H1 (cell line): ENCODE results near the gene APOC3. TPM values are rescaled to one million over a fixed set of nuclear protein-coding genes. Genes with fewer than 3 reads are reported as not detected.

Experiments
- CTCF ChIA-PET: fragments of 300-600 bp; sonication (Branson Sonifier 250); formaldehyde crosslinking; loops from one replicate; lab custom pipeline; 2021; ENCODE audit not compliant: partially characterized antibody; lab: Charles Lee
- POLR2A ChIA-PET: fragments of 300-600 bp; sonication (Branson Sonifier 250); formaldehyde crosslinking; loops from one replicate; lab custom pipeline; 2021; ENCODE audit warnings: inconsistent platforms; ENCODE audit not compliant: partially characterized antibody; lab: Charles Lee
- DNase-seq, 2 experiments: peaks; one replicate each; pipeline versions ENCODE4 v3.0.0 to v3.0.0-alpha.2; 2010 to 2022; ENCODE audit warnings: low spot score in 2 of 2, low read depth in 1 of 2, mixed read lengths in 1 of 2
- FAIRE-seq: peaks from 2 replicates; lab custom pipeline; 2011; peaks lifted over from hg19 to GRCh38; lab: Jason Lieb, UNC
- H2AFZ ChIP-seq: 2 replicates; pipeline ENCODE4 v1.8.1; 2012; ENCODE audit warnings: low read length, inconsistent platforms
- H2AK5ac ChIP-seq: 2 replicates; pipeline ENCODE4 v1.6.1; 2013; ENCODE audit warnings: low read depth, low read length
- H2BK120ac ChIP-seq: replicated peaks from 2 replicates; pipeline ENCODE3; 2013; ENCODE audit warnings: low read depth, low read length, inconsistent platforms
- H2BK12ac ChIP-seq: 2 replicates; pipeline ENCODE4 v1.6.1; 2013; ENCODE audit warnings: low read depth, low read length
- H2BK15ac ChIP-seq: 2 replicates; pipeline ENCODE4 v1.6.1; 2013; ENCODE audit warnings: low read length
- H2BK20ac ChIP-seq: 2 replicates; pipeline ENCODE4 v1.6.1; 2013; ENCODE audit warnings: low read length
- H2BK5ac ChIP-seq: 2 replicates; pipeline ENCODE4 v1.6.1; 2013; ENCODE audit warnings: low read depth, low read length
- H3K14ac ChIP-seq: 2 replicates; pipeline ENCODE4 v1.6.1; 2013; ENCODE audit warnings: inconsistent platforms; ENCODE audit not compliant: insufficient read length
- H3K18ac ChIP-seq: 2 replicates; pipeline ENCODE4 v1.6.1; 2013; ENCODE audit warnings: low read length; ENCODE audit errors: extremely low read depth
- H3K23ac ChIP-seq: 2 replicates; pipeline ENCODE4 v1.6.1; 2013; ENCODE audit warnings: inconsistent platforms; ENCODE audit not compliant: insufficient read length
- H3K23me2 ChIP-seq: 2 replicates; pipeline ENCODE4 v1.6.1; 2013; ENCODE audit warnings: low read depth, low read length
- H3K27ac ChIP-seq: 2 replicates; pipeline ENCODE4 v1.6.1; 2011; ENCODE audit warnings: low read depth, low read length, inconsistent platforms
- H3K27me3 ChIP-seq, 4 experiments: replicated peaks in 1 of 4; 1 replicate in 1 of 4; 2 replicates in 3 of 4; pipeline versions ENCODE4 v1.6.1 to v1.8.1; 2011 to 2013; ENCODE audit warnings: low read length in 3 of 4, mild to moderate bottlenecking in 3 of 4, inconsistent platforms in 2 of 4, mixed read lengths in 2 of 4, moderate library complexity in 1 of 4; ENCODE audit not compliant: control insufficient read depth in 3 of 4, insufficient read depth in 3 of 4; ENCODE audit errors: extremely low read depth in 1 of 4
- H3K36me3 ChIP-seq, 4 experiments: 2 replicates each; pipeline versions ENCODE4 v1.6.1 to v1.8.1; 2011 to 2013; ENCODE audit warnings: mild to moderate bottlenecking in 4 of 4, low read length in 3 of 4, moderate library complexity in 2 of 4, control low read depth in 1 of 4, inconsistent platforms in 1 of 4; ENCODE audit not compliant: insufficient read depth in 4 of 4, control insufficient read depth in 2 of 4
- H3K4ac ChIP-seq: replicated peaks from 2 replicates; pipeline ENCODE3; 2013; ENCODE audit warnings: low read length, low read depth, mixed read lengths, inconsistent platforms; ENCODE audit not compliant: insufficient read length
- H3K4me1 ChIP-seq, 4 experiments: replicated peaks in 1 of 4; 1 replicate in 1 of 4; 2 replicates in 3 of 4; pipeline versions ENCODE4 v1.6.1 to v1.8.1; 2011 to 2013; ENCODE audit warnings: low read length in 3 of 4, inconsistent platforms in 2 of 4, mixed read lengths in 1 of 4; ENCODE audit not compliant: insufficient read depth in 4 of 4, control insufficient read depth in 3 of 4
- H3K4me2 ChIP-seq, 2 experiments: 2 replicates each; pipeline versions ENCODE4 v1.6.1 to v1.8.1; 2011 to 2013; ENCODE audit warnings: low read depth in 2 of 2, low read length in 2 of 2, control low read depth in 1 of 2, inconsistent platforms in 1 of 2, mild to moderate bottlenecking in 1 of 2; ENCODE audit not compliant: insufficient read depth in 1 of 2
- H3K4me3 ChIP-seq, 4 experiments: fragments of 200-600, 300-600 bp in 1 of 4; sonication (generic), shearing (Covaris generic), sonication (Bioruptor Twin) in 1 of 4; 2 replicates each; pipeline versions ENCODE4 v1.5.1 to v1.8.1; 2011 to 2016; ENCODE audit warnings: low read length in 4 of 4, low read depth in 3 of 4, control low read depth in 2 of 4, inconsistent platforms in 2 of 4, mild to moderate bottlenecking in 2 of 4, mixed read lengths in 1 of 4, moderate library complexity in 1 of 4; ENCODE audit not compliant: insufficient read depth in 2 of 4; ENCODE audit errors: extremely low read depth in 1 of 4
- H3K56ac ChIP-seq: replicated peaks from 2 replicates; pipeline ENCODE3; 2013; ENCODE audit warnings: low read depth, mild to moderate bottlenecking, mixed read lengths, low read length, inconsistent platforms; ENCODE audit not compliant: insufficient read length
- H3K79me1 ChIP-seq: 2 replicates; pipeline ENCODE4 v1.6.1; 2013; ENCODE audit warnings: low read depth, low read length, control low read depth
- H3K79me2 ChIP-seq, 2 experiments: 2 replicates each; pipeline versions ENCODE4 v1.6.1 to v1.8.1; 2012 to 2013; ENCODE audit warnings: low read length in 2 of 2, mild to moderate bottlenecking in 2 of 2, inconsistent platforms in 1 of 2; ENCODE audit not compliant: insufficient read depth in 2 of 2, control insufficient read depth in 1 of 2
- H3K9ac ChIP-seq, 4 experiments: replicated peaks in 1 of 4; 1 replicate in 1 of 4; 2 replicates in 3 of 4; pipeline versions ENCODE4 v1.6.1 to v1.8.1; 2011 to 2013; ENCODE audit warnings: low read depth in 3 of 4, low read length in 3 of 4, control low read depth in 2 of 4, mild to moderate bottlenecking in 2 of 4, moderate library complexity in 2 of 4, inconsistent platforms in 1 of 4; ENCODE audit errors: extremely low read depth in 1 of 4
- H3K9me3 ChIP-seq, 2 experiments: 2 replicates each; pipeline versions ENCODE4 v1.6.1 to v1.8.1; 2012 to 2013; ENCODE audit warnings: mild to moderate bottlenecking in 2 of 2, moderate library complexity in 2 of 2, control low read depth in 1 of 2, inconsistent platforms in 1 of 2, low read depth in 1 of 2, low read length in 1 of 2, mixed read lengths in 1 of 2; ENCODE audit not compliant: insufficient read depth in 2 of 2
- H4K20me1 ChIP-seq, 2 experiments: replicated peaks in 1 of 2; 2 replicates each; pipeline versions ENCODE3 to v1.8.1; 2011 to 2013; ENCODE audit warnings: inconsistent platforms in 2 of 2, low read length in 2 of 2, mild to moderate bottlenecking in 1 of 2; ENCODE audit not compliant: insufficient read depth in 2 of 2, control insufficient read depth in 1 of 2
- H4K5ac ChIP-seq: 2 replicates; pipeline ENCODE4 v1.6.1; 2013; ENCODE audit warnings: low read length, low read depth, mixed read lengths, inconsistent platforms; ENCODE audit not compliant: insufficient read length
- H4K8ac ChIP-seq: 2 replicates; pipeline ENCODE4 v1.8.0; 2013; ENCODE audit warnings: mild to moderate bottlenecking, moderate library complexity, low read length, inconsistent platforms; ENCODE audit not compliant: insufficient read depth; ENCODE audit errors: extremely low read depth
- H4K91ac ChIP-seq: replicated peaks from 2 replicates; pipeline ENCODE3; 2013; ENCODE audit warnings: low read length, mixed read lengths, inconsistent platforms; ENCODE audit not compliant: insufficient read length
- RAD21 ChIP-seq, 2 experiments: IDR thresholded peaks in 1 of 2; conservative IDR thresholded peaks in 1 of 2; 2 replicates each; pipeline ENCODE4 v1.6.1; 2011; ENCODE audit warnings: low read depth in 2 of 2, low read length in 2 of 2, improper control_type of control experiment in 1 of 2, inconsistent platforms in 1 of 2, mild to moderate bottlenecking in 1 of 2, moderate library complexity in 1 of 2
- YY1 ChIP-seq: IDR thresholded peaks from 2 replicates; pipeline ENCODE4 v1.6.1; 2011; ENCODE audit warnings: low read depth, mild to moderate bottlenecking, low read length
- WGBS, 2 experiments: shearing (Covaris generic) in 1 of 2; methylation state at CpG; one replicate each; pipeline versions ENCODE4 v1.1.6 to v1.1.7; 2013 to 2015; ENCODE audit warnings: low lambda C conversion rate in 2 of 2, mixed read lengths in 2 of 2, inconsistent platforms in 1 of 2, low coverage in 1 of 2, missing lambda C conversion rate in 1 of 2; ENCODE audit not compliant: insufficient replicate concordance in 2 of 2, insufficient coverage in 1 of 2, insufficient read length in 1 of 2; ENCODE audit errors: extremely low coverage in 1 of 2, missing lambda C conversion rate in 1 of 2; 5-methylcytosine and 5-hydroxymethylcytosine counted together
- polyA plus RNA-seq, 7 experiments: library from polyadenylated mRNA; depleted of rRNA in 3 of 7; stranded (reverse) in 5 of 7; unstranded in 2 of 7; fragments of >200 nt in 5 of 7; fragments of 200-250 nt in 2 of 7; gene quantifications; 1 replicate in 5 of 7; 2 replicates in 1 of 7; 4 replicates in 1 of 7; pipeline versions ENCODE4 v1.2.1 to v1.2.3, GENCODE V29; 2011 to 2013; ENCODE audit warnings: missing spikeins in 2 of 7, mixed read lengths in 2 of 7
- total RNA-seq: library from RNA; stranded (reverse); fragmentation: NEBNext Ultra II Directional; extraction: Animal tissue kit (Norgen Biotek cat#: 25700); gene quantifications from 2 replicates; pipeline ENCODE4 v1.2.1, GENCODE V29; 2021

The APOC3 gene
- total and polyA plus RNA-seq, 2 of the 8 experiments (the other 6 are each of a cell fraction or from before 2014, with no cell fraction given): not detected

DNA sequence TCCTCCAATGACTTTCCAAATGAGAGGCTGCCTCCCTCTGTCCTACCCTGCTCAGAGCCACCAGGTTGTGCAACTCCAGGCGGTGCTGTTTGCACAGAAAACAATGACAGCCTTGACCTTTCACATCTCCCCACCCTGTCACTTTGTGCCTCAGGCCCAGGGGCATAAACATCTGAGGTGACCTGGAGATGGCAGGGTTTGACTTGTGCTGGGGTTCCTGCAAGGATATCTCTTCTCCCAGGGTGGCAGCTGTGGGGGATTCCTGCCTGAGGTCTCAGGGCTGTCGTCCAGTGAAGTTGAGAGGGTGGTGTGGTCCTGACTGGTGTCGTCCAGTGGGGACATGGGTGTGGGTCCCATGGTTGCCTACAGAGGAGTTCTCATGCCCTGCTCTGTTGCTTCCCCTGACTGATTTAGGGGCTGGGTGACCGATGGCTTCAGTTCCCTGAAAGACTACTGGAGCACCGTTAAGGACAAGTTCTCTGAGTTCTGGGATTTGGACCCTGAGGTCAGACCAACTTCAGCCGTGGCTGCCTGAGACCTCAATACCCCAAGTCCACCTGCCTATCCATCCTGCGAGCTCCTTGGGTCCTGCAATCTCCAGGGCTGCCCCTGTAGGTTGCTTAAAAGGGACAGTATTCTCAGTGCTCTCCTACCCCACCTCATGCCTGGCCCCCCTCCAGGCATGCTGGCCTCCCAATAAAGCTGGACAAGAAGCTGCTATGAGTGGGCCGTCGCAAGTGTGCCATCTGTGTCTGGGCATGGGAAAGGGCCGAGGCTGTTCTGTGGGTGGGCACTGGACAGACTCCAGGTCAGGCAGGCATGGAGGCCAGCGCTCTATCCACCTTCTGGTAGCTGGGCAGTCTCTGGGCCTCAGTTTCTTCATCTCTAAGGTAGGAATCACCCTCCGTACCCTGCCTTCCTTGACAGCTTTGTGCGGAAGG lies 2.9 kb downstream of the APOC3 start:
- no peak overlapping the region for H3K14ac ChIP-seq
- no peaks in the 10 kb centered on the region for H3K79me2 ChIP-seq
- no peak overlapping the region for H3K9ac ChIP-seq
- 0 out of 2 replicates have a peak overlapping the region, but pooled peaks have one; percentile 24 for H2AK5ac ChIP-seq
- H4K20me1 ChIP-seq: no peaks in the 10 kb centered on the region
- peaks cover 0 to 21% (median 4%) of the 10 kb centered on the region in 4 experiments; a peak in 5 of 7 replicates for H3K4me1 ChIP-seq
- CTCF ChIA-PET: interaction anchor here (0.5 to 12.2 kb wide), 7 partner anchors 9 to 308 kb away, joined by 3 to 237 read pairs (median 6); partner anchors contain the start of genes APOA4, APOA5 and ZPR1
- no peak overlapping the region for H3K4ac ChIP-seq
- H3K23ac ChIP-seq: no peak overlapping the region
- H3K79me1 ChIP-seq: no peaks in the 10 kb centered on the region
- H2BK15ac ChIP-seq: no peak overlapping the region
- no peak overlapping the region for H3K4me3 ChIP-seq
- no peak overlapping the region for H4K91ac ChIP-seq
- no peak overlapping the region for H3K56ac ChIP-seq
- H2BK120ac ChIP-seq: no peak overlapping the region
- POLR2A ChIA-PET: interaction anchor here (1.0 kb wide), 1 partner anchor 311 kb away, joined by 3 read pairs; the partner anchor contains the start of gene PAFAH1B2
- H3K4me2 ChIP-seq: no peak overlapping the region
- FAIRE-seq: no peak
- H3K18ac ChIP-seq: no peak overlapping the region
- no peak for DNase-seq
- H2AFZ ChIP-seq: no peak overlapping the region
- H3K27me3 ChIP-seq: peaks cover 0 to 7% (median 5%) of the 10 kb centered on the region in 4 experiments; a peak in 3 of 7 replicates
- peaks cover 3% of the 10 kb centered on the region; the same call in 1 of the 2 replicates for H3K23me2 ChIP-seq
- no peak overlapping the region for H2BK5ac ChIP-seq
- no peak overlapping the region for H2BK12ac ChIP-seq
- H3K27ac ChIP-seq: no peak overlapping the region
- no peaks in the 10 kb centered on the region; a peak in 1 of 4 replicates for H3K9me3 ChIP-seq
- 83% methylated on average over 12 of the region's 13 CpGs; no CpG with 5 or more reads in 1 of the 2 experiments for WGBS, 2 experiments
- TF ChIP-seq RAD21 (IDR thresholded peaks at IDR 0.05 in 1 of 2, conservative IDR thresholded peaks at IDR 0.05 in 1 of 2; ENCODE audit: low read depth in 2 of 2, low read length in 2 of 2): peak; percentile 18 to 32; a peak in 3 of 4 replicates
- no peak for TF ChIP-seq YY1
- no peak overlapping the region for H4K5ac ChIP-seq
- H2BK20ac ChIP-seq: no peak overlapping the region
- no peaks in the 10 kb centered on the region for H3K36me3 ChIP-seq
- no peak overlapping the region for H4K8ac ChIP-seq
